Tibial nerve (tissue), 4 donors: Measurements from ENCODE around the gene FBN2. TPM values are rescaled to one million over a fixed set of nuclear protein-coding genes. Genes with fewer than 3 reads are reported as not detected.

ENCODE experiments used
- DNase-seq, 2 donors: peaks; one replicate each; pipeline ENCODE4 v3.0.0-alpha.2; 2019; ENCODE audit warnings: low spot score in 2 of 2
- H3K27ac ChIP-seq, 4 donors: fragments of 200-600 bp; sonication (generic) in 3 of 4; one replicate each; pipeline ENCODE4 v1.5.1; 2017 to 2019; ENCODE audit warnings: mild to moderate bottlenecking in 1 of 4
- H3K27me3 ChIP-seq, 2 donors: fragments of 200-600 bp; sonication (generic) in 1 of 2; one replicate each; pipeline versions ENCODE4 v1.5.1 to v1.6.0; 2017 to 2019
- H3K36me3 ChIP-seq, 3 donors: fragments of 200-600 bp; sonication (generic); one replicate each; pipeline ENCODE4 v1.5.1; 2018 to 2019
- H3K4me1 ChIP-seq, 4 donors: fragments of 200-600 bp; sonication (generic) in 3 of 4; one replicate each; pipeline ENCODE4 v1.5.1; 2017 to 2019
- H3K4me3 ChIP-seq, 4 donors: fragments of 200-600 bp; sonication (generic) in 3 of 4; one replicate each; pipeline ENCODE4 v1.5.1; 2017 to 2019; ENCODE audit warnings: mild to moderate bottlenecking in 1 of 4, moderate library complexity in 1 of 4
- H3K9me3 ChIP-seq, 4 donors: fragments of 200-600 bp; sonication (generic) in 3 of 4; one replicate each; pipeline ENCODE4 v1.5.1; 2017 to 2019
- EP300 ChIP-seq, 2 donors: sonication (generic); formaldehyde crosslinking; IDR thresholded peaks; one replicate each; pipeline ENCODE4 v1.6.1; 2017; ENCODE audit warnings: antibody characterized with exemption in 2 of 2, mild to moderate bottlenecking in 1 of 2
- POLR2A ChIP-seq, 2 donors: fragments of 450-650 bp; IDR thresholded peaks; one replicate each; pipeline ENCODE4 v1.6.1; 2017; ENCODE audit warnings: antibody characterized with exemption in 2 of 2, mild to moderate bottlenecking in 2 of 2, moderate library complexity in 2 of 2
- WGBS, 2 donors: methylation state at CpG; one replicate each; pipeline ENCODE4 v1.1.5; 2018; 5-methylcytosine and 5-hydroxymethylcytosine counted together
- total RNA-seq, 4 donors: library from RNA; depleted of rRNA; stranded (reverse); fragments of >200 nt; gene quantifications; one replicate each; pipeline ENCODE4 v1.1.0, GENCODE V29; 2016
- TF ChIP-seq, protein P1 (sequence below), 5 experiments: fragments of 200-600 bp in 3 of 5; fragments of 450-650 bp in 2 of 5; sonication (generic) in 3 of 5; IDR thresholded peaks; one replicate each; pipeline ENCODE4 v1.5.1; 2016 to 2019; ENCODE audit warnings: antibody characterized with exemption in 5 of 5, mild to moderate bottlenecking in 3 of 5, moderate library complexity in 2 of 5

FBN2 gene
- total RNA-seq, 4 donors from 2014 or later: 1.2 to 6.3 (median 3.6) TPM

DNA sequence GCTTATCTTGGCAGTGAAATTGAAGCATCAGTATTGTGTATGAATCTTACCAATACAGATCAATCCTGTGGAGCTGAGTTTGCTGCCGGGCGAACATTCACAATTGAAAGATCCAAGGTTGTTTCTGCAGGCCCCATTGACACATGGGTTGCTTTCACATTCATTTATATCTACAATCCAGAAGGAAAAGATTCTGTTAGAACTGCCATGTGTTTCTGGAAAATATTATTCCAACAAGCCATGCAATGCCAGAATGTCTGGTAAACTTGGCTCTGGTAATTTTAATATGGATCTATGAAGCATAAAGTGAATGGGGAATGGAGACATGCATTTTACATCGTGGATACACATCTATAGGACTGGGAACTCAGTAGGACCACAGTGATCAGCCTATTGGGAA, 180.8 kb downstream of the FBN2 start:
- Histone ChIP-seq H3K9me3 (no peaks in the 10 kb centered on the region), H3K27me3 (no peaks in the 10 kb centered on the region), H3K36me3 (no peaks in the 10 kb centered on the region), H3K4me1 (peaks cover 0 to 7% (median 0%) of the 10 kb centered on the region in 4 donors), H3K27ac (no peak overlapping the region), H3K4me3 (no peak overlapping the region)
- no peak for TF ChIP-seq POLR2A (IDR thresholded peaks at IDR 0.05)
- TF ChIP-seq, protein P1, sequence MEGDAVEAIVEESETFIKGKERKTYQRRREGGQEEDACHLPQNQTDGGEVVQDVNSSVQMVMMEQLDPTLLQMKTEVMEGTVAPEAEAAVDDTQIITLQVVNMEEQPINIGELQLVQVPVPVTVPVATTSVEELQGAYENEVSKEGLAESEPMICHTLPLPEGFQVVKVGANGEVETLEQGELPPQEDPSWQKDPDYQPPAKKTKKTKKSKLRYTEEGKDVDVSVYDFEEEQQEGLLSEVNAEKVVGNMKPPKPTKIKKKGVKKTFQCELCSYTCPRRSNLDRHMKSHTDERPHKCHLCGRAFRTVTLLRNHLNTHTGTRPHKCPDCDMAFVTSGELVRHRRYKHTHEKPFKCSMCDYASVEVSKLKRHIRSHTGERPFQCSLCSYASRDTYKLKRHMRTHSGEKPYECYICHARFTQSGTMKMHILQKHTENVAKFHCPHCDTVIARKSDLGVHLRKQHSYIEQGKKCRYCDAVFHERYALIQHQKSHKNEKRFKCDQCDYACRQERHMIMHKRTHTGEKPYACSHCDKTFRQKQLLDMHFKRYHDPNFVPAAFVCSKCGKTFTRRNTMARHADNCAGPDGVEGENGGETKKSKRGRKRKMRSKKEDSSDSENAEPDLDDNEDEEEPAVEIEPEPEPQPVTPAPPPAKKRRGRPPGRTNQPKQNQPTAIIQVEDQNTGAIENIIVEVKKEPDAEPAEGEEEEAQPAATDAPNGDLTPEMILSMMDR (IDR thresholded peaks at IDR 0.05): no peak
- no peak for TF ChIP-seq EP300 (IDR thresholded peaks at IDR 0.05)
- no peak for DNase-seq
- 83 to 92% methylated on average over 3 of the region's 3 CpGs for WGBS, 2 donors

DNA sequence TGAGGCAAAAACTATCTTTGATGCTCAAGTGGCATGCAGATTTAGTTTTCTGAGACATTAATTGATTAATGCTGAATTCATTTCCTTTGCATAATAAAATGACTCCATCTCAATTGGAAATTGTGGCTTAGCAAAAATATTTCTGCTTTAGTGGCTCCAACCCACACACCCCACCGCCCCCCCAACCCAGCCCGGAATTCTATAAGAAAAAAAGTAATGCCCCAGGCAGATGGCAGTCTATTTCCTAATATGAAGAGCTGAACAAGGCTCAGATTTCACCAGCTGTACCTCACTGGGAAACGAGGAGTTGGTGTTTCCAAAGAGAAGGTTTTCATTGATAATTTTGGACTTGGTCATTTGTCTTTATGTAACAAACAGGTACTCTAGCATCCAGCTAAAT, 182.1 kb downstream of the FBN2 start:
- WGBS, 2 donors: 69 to 77% methylated on average over 3 of the region's 3 CpGs
- no peaks in the 10 kb centered on the region for H3K27me3 ChIP-seq
- no peak for TF ChIP-seq EP300 (IDR thresholded peaks at IDR 0.05)
- TF ChIP-seq, protein P1 (IDR thresholded peaks at IDR 0.05): no peak
- no peak for TF ChIP-seq POLR2A (IDR thresholded peaks at IDR 0.05)
- no peaks in the 10 kb centered on the region for H3K36me3 ChIP-seq
- H3K4me3 ChIP-seq: no peak overlapping the region
- no peaks in the 10 kb centered on the region for H3K9me3 ChIP-seq
- no peak for DNase-seq
- H3K27ac ChIP-seq: no peak overlapping the region
- H3K4me1 ChIP-seq: peaks cover 0 to 7% (median 0%) of the 10 kb centered on the region in 4 donors

DNA sequence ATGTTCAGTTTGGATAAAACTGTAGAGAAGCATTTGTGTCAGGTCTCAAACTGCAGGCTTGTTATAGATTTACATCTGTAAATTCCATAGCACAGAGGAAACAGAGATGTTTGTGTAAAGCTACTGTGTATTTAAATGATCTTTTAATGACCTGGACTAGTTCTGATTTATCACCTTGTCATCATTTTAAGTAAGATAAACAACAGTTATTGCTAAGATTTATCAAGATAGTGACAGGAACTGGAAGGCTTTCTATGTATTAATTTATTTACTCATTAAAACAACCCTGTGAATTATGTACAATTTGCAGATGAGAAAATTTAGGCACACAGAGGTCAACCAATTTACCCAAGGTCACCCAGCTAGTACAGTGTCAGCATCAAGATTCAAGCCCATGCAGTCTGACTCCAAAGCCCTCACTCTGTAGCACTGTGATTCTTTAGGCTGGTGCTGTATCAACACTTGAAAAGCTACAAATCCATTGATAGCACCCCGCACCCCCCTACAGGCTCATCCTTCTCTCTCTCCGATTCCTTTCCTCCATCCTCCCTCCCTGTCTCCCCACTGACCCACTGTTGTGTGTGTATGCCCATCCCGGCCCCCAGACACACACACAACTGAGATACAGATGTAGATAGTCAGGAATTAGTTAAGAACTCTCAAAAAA, 184.5 kb downstream of the FBN2 start:
- Histone ChIP-seq H3K9me3 (no peaks in the 10 kb centered on the region), H3K27me3 (no peaks in the 10 kb centered on the region), H3K36me3 (no peaks in the 10 kb centered on the region), H3K4me1 (no peaks in the 10 kb centered on the region), H3K27ac (no peak overlapping the region), H3K4me3 (no peak overlapping the region)
- TF ChIP-seq, protein P1 (IDR thresholded peaks at IDR 0.05): no peak
- TF ChIP-seq POLR2A (IDR thresholded peaks at IDR 0.05) (no peak), EP300 (IDR thresholded peaks at IDR 0.05) (no peak)
- 86% methylated on average over 3 of the region's 3 CpGs for WGBS, 2 donors
- no peak for DNase-seq

DNA sequence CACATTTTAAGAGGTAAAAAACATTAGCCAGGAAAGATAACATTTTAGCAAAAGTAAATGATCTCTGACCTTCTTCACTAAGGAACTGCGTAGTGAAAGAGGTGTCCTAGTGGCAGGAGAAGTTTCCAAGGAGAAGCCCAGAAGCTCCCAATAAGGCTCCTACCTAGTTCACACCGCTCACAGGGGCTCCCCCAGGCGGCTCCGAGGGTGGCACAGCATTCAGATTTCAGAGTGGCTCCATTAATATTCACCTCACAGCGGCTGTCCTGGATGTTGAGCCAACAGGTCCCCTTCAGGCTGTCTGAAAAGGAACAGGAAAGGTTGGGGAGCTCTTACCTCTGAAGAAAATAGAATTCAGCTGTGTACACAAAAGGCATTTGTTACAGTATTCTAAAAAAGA, 187.3 kb downstream of the FBN2 start:
- Histone ChIP-seq H3K36me3 (peaks cover 0 to under 1% (median 0%) of the 10 kb centered on the region in 3 donors), H3K4me3 (no peak overlapping the region), H3K27ac (no peak overlapping the region), H3K27me3 (no peaks in the 10 kb centered on the region), H3K4me1 (no peaks in the 10 kb centered on the region), H3K9me3 (no peaks in the 10 kb centered on the region)
- DNase-seq: no peak
- WGBS, 2 donors: 90 to 94% methylated on average over 5 of the region's 5 CpGs
- TF ChIP-seq EP300 (IDR thresholded peaks at IDR 0.05) (no peak), POLR2A (IDR thresholded peaks at IDR 0.05) (no peak)
- TF ChIP-seq, protein P1 (IDR thresholded peaks at IDR 0.05): no peak

DNA sequence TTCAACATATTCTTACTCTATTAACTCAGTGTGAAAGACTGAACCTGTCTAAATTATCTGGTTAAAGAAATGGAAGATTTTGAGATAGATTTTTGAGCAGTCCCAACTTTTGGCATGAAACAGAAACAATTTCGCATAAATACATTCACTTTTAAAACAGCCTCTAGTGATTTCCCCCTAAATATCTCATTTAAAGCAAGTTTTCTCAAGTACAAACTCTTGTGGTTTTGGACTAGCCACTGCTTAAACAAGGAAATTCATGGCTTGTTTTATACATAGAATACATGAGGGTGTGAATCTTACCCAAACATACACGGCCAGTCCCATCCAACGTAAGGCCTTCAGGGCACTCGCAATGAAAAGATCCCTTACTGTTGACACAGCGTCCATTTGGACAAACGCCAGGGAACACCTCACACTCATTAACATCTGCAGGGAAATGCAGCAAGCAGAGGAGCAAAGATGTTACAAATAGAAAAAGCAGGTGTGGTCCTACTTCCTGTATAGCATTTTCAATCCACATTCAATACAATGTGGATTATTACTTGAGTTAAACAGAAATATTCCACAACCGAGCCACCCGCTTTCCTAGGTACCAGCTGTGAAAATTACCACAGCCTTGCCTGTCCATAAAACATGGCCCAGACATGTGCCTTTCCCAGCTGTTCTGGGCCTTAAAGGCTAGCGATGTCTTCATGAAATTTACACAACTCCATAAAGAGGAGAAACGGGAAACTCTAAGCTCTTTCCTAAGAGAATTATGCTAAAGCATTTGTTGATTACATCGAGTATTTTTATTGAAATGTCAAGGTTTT, 188.8 kb downstream of the FBN2 start:
- Histone ChIP-seq H3K36me3 (peaks cover 0 to 8% (median 0%) of the 10 kb centered on the region in 3 donors), H3K9me3 (no peaks in the 10 kb centered on the region), H3K4me3 (no peak overlapping the region), H3K27me3 (no peaks in the 10 kb centered on the region), H3K4me1 (no peaks in the 10 kb centered on the region), H3K27ac (no peak overlapping the region)
- no peak for DNase-seq
- TF ChIP-seq, protein P1 (IDR thresholded peaks at IDR 0.05): no peak
- TF ChIP-seq POLR2A (IDR thresholded peaks at IDR 0.05): no peak
- 61 to 65% methylated on average over 11 of the region's 11 CpGs for WGBS, 2 donors
